LNCAP (cell line): ENCODE data around the gene PIGV.

ENCODE experiments used
- CTCF ChIP-seq: fragments of 450-650 bp; IDR thresholded peaks from 2 replicates; pipeline ENCODE4 v1.5.1; 2017; ENCODE audit warnings: mild to moderate bottlenecking

PIGV gene

DNA sequence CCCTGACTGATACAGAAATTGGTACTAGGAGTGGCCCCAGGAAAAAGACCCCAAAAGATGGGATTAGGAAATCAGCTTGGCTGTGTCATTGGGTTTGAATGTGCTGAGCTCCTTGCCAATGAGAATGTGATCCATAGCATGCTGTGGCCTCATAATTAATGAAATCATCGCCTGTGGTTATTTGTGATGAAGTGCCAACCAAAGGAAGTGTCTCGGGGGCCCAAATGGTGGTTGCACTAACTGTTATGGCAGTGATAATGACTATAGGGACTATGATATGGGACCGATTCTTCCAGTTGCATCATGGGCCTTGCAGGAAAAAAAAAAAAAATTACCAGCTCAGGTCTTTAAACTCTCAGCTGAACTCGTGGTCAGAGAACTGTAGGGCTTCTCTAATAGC lies 23.3 kb downstream of the PIGV start:
- TF ChIP-seq CTCF: no peak

DNA sequence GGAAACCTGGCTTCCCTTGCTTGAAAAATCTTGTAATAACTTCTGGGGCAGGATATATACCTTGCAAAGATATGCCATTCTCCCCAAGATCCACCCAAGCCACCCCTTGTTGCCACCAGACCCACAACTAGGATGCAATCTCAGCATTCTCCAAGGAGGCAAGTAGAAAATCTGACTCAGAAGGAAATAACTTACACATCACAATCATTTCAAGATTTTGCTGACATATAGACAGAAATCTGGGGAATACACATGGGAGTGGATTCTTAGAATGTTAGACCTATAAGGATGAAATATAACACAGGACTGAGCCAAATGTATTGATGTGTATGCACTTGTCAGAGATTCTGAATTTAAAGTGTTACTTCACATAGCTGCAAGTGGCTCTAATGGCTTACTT lies 24.0 kb downstream of the PIGV start:
- TF ChIP-seq CTCF: no peak

GRCh38 chr1:26814377-26814776 lies 26.6 kb downstream of the PIGV start:
- TF ChIP-seq CTCF: no peak

- TF ChIP-seq CTCF: no peak
Measured at GRCh38 chr1:26814893-26815292, 27.1 kb downstream of the PIGV start.

DNA sequence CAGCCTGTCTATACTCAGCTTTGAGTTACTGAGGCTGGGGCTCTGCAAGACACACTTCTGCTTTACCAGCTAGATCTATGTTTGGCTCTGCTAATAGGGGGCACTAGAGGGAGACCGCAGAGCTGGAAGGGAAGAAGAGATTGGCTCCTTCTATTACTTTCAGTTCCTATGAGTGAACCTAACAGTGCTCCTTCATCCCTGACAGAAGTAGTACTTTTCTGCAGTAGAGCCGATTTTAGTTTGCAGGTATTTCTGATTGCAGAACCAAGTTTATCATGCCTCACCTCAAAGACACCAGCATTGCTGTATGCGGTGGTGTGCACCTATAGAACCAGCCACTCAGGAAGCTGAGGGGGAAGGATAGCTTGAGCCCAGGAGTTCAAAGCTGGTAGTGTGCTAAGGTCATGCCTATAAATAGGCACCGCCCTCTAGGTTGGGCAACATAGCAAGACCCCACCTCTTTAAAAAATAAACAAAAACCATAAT lies 33.1 kb downstream of the PIGV start:
- no peak for TF ChIP-seq CTCF

GRCh38 chr1:26822737-26823395 lies 35.1 kb downstream of the PIGV start:
- TF ChIP-seq CTCF: no peak

DNA sequence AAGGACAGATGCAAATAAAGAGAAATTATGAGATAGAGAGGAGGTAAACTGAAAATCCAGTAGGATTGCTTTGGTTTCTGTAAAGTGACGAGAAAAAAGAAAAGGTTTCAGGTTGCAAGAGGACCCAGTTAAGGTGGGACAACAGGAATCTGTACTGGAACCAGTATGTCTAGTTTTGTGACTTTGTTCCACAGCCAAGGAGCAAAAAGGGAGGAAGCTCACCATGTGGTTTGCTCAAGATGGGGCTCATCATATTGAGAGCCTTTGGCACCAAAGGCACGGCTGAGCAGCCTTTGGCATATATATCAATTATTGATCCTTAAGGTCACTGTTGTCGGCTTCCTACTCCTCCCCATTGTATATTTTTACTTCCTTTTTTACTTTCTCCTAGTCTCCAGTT lies 37.0 kb downstream of the PIGV start:
- no peak for TF ChIP-seq CTCF
